Fibroblast of lung (primary cell): ENCODE measurements around the gene CCL25. TPM values are rescaled to one million over a fixed set of nuclear protein-coding genes. Genes with fewer than 3 reads are reported as not detected.
A peak's percentile ranks its signal among the peaks of the same experiment; 100 is the strongest.

Experiments used
- DNase-seq, 2 donors: peaks; one replicate each; pipeline versions ENCODE4 v3.0.0 to v3.0.0-alpha.2; 2010; ENCODE audit warnings: low read depth in 2 of 2
- H2AFZ ChIP-seq: 2 replicates; pipeline ENCODE4 v1.5.1; 2012; ENCODE audit warnings: low read length, control low read depth, inconsistent platforms
- H3K27ac ChIP-seq: 2 replicates; pipeline ENCODE4 v1.5.1; 2011; ENCODE audit warnings: low read length, control low read depth; ENCODE audit not compliant: insufficient read depth
- H3K27me3 ChIP-seq: 2 replicates; pipeline ENCODE4 v1.5.1; 2011; ENCODE audit warnings: mild to moderate bottlenecking, low read length; ENCODE audit not compliant: control insufficient read depth, insufficient read depth
- H3K36me3 ChIP-seq: 2 replicates; pipeline ENCODE4 v1.5.1; 2011; ENCODE audit warnings: low read length; ENCODE audit not compliant: control insufficient read depth, insufficient read depth
- H3K4me1 ChIP-seq: 2 replicates; pipeline ENCODE4 v1.5.1; 2011; ENCODE audit warnings: low read length; ENCODE audit not compliant: control insufficient read depth, insufficient read depth; ENCODE audit errors: extremely low read depth
- H3K4me2 ChIP-seq: 2 replicates; pipeline ENCODE4 v1.5.1; 2011; ENCODE audit warnings: low read length, control low read depth; ENCODE audit not compliant: insufficient read depth; ENCODE audit errors: extremely low read depth
- H3K4me3 ChIP-seq, 4 experiments: fragments of 200-600 bp in 1 of 4; sonication (generic) in 1 of 4; replicated peaks in 1 of 4; 2 replicates each; pipeline ENCODE4 v1.5.1; 2011 to 2016; ENCODE audit warnings: low read length in 4 of 4, low read depth in 3 of 4, mild to moderate bottlenecking in 3 of 4, control low read depth in 2 of 4, inconsistent platforms in 1 of 4, mixed read lengths in 1 of 4; ENCODE audit not compliant: insufficient read depth in 1 of 4; ENCODE audit errors: control extremely low read depth in 1 of 4
- H3K79me2 ChIP-seq: 2 replicates; pipeline ENCODE4 v1.5.1; 2012; ENCODE audit warnings: mild to moderate bottlenecking, low read length, inconsistent platforms; ENCODE audit not compliant: control insufficient read depth, insufficient read depth
- H3K9ac ChIP-seq: 2 replicates; pipeline ENCODE4 v1.5.1; 2011; ENCODE audit warnings: mild to moderate bottlenecking, low read length, control low read depth; ENCODE audit not compliant: insufficient read depth
- H3K9me3 ChIP-seq: 2 replicates; pipeline ENCODE4 v1.5.1; 2012; ENCODE audit warnings: low read depth, low read length; ENCODE audit not compliant: control insufficient read depth, insufficient read depth
- H4K20me1 ChIP-seq: 2 replicates; pipeline ENCODE4 v1.5.1; 2011; ENCODE audit warnings: low read length; ENCODE audit not compliant: control insufficient read depth, insufficient read depth; ENCODE audit errors: extremely low read depth
- CTCF ChIP-seq, 2 donors: IDR thresholded peaks in 1 of 2; conservative IDR thresholded peaks in 1 of 2; 1 replicate in 1 of 2; 2 replicates in 1 of 2; pipeline ENCODE4 v1.5.1; 2011 to 2012; ENCODE audit warnings: low read length in 2 of 2, control low read depth in 1 of 2, inconsistent platforms in 1 of 2, low read depth in 1 of 2, mild to moderate bottlenecking in 1 of 2
- EZH2 ChIP-seq: IDR thresholded peaks from 2 replicates; pipeline ENCODE4 v1.5.1; 2012; ENCODE audit warnings: low read length, control low read depth, mild to moderate bottlenecking; ENCODE audit errors: missing control alignments
- polyA plus RNA-seq, 2 donors: library from polyadenylated mRNA; depleted of rRNA in 1 of 2; stranded (reverse) in 1 of 2; unstranded in 1 of 2; fragments of >200 nt; gene quantifications; 2 replicates each; pipeline ENCODE4 v1.2.1, GENCODE V29; 2011 to 2012; ENCODE audit warnings: missing spikeins in 1 of 2
- total RNA-seq: library from RNA; depleted of rRNA; stranded (reverse); fragments of >200 nt; gene quantifications from 2 replicates; pipeline ENCODE4 v1.2.1, GENCODE V29; 2014

The CCL25 gene
- total and polyA plus RNA-seq, 2 donors (not counting 1 experiment from before 2014, with no cell fraction given) = not detected

- Histone ChIP-seq H3K27ac (no peak overlapping the region), H3K4me1 (no peaks in the 10 kb centered on the region), H3K27me3 (no peaks in the 10 kb centered on the region), H3K9ac (no peak overlapping the region), H4K20me1 (no peaks in the 10 kb centered on the region), H3K9me3 (no peaks in the 10 kb centered on the region), H3K4me2 (no peak overlapping the region), H3K4me3 (no peak overlapping the region), H3K36me3 (no peaks in the 10 kb centered on the region), H2AFZ (no peak overlapping the region), H3K79me2 (no peaks in the 10 kb centered on the region)
- TF ChIP-seq CTCF (conservative IDR thresholded peaks at IDR 0.05 in 1 of 2, IDR thresholded peaks at IDR 0.05 in 1 of 2; ENCODE audit: low read depth in 1 of 2, low read length in 2 of 2) (peak; percentile 30 to 62), EZH2 (no peak)
- peak in 1 of 2 donors; percentile 2 for DNase-seq
Observed at GRCh38 chr19:8069096-8069973, 16.8 kb downstream of the CCL25 start.

GRCh38 chr19:8071912-8072311 lies 19.4 kb downstream of the CCL25 start:
- Histone ChIP-seq H3K36me3 (no peaks in the 10 kb centered on the region), H3K4me3 (no peak overlapping the region), H2AFZ (no peak overlapping the region), H3K79me2 (no peaks in the 10 kb centered on the region), H3K9me3 (no peaks in the 10 kb centered on the region), H3K4me2 (no peak overlapping the region), H4K20me1 (no peaks in the 10 kb centered on the region), H3K4me1 (no peaks in the 10 kb centered on the region), H3K9ac (no peak overlapping the region), H3K27ac (no peak overlapping the region), H3K27me3 (no peaks in the 10 kb centered on the region)
- TF ChIP-seq CTCF (conservative IDR thresholded peaks at IDR 0.05 in 1 of 2, IDR thresholded peaks at IDR 0.05 in 1 of 2; ENCODE audit: low read depth in 1 of 2, low read length in 2 of 2) = no peak
- no peak for TF ChIP-seq EZH2
- DNase-seq = no peak

- no peaks in the 10 kb centered on the region for H3K27me3 ChIP-seq
- no peaks in the 10 kb centered on the region for H3K4me1 ChIP-seq
- no peaks in the 10 kb centered on the region for H3K36me3 ChIP-seq
- no peak overlapping the region for H3K9ac ChIP-seq
- TF ChIP-seq EZH2 (no peak), CTCF (conservative IDR thresholded peaks at IDR 0.05 in 1 of 2, IDR thresholded peaks at IDR 0.05 in 1 of 2; ENCODE audit: low read depth in 1 of 2, low read length in 2 of 2) (no peak)
- H3K27ac ChIP-seq = no peak overlapping the region
- DNase-seq = no peak
- H4K20me1 ChIP-seq = no peaks in the 10 kb centered on the region
- H3K4me3 ChIP-seq = no peak overlapping the region
- no peaks in the 10 kb centered on the region for H3K9me3 ChIP-seq
- H3K79me2 ChIP-seq = no peaks in the 10 kb centered on the region
- no peak overlapping the region for H3K4me2 ChIP-seq
- H2AFZ ChIP-seq = no peak overlapping the region
Observed at GRCh38 chr19:8074501-8074900, 21.9 kb downstream of the CCL25 start.
